MM.1S (cell line): ENCODE results near the gene RPH3AL.

ENCODE experiments used
- DNase-seq: peaks from one replicate; pipeline ENCODE4 v3.0.0-alpha.2; 2015
- H2AFZ ChIP-seq: fragments of 300-600 bp; sonication (generic); 2 replicates; pipeline ENCODE4 v1.6.0; 2016; ENCODE audit warnings: antibody characterized with exemption, low read length
- H3F3A ChIP-seq: fragments of 300-600 bp; sonication (generic); 2 replicates; pipeline ENCODE4 v1.6.1; 2016; ENCODE audit warnings: mild to moderate bottlenecking, antibody characterized with exemption, low read length, moderate library complexity, mixed read lengths; ENCODE audit not compliant: insufficient read depth
- H3K27ac ChIP-seq: fragments of 300-600 bp; sonication (generic); 2 replicates; pipeline ENCODE4 v1.5.1; 2016; ENCODE audit warnings: mild to moderate bottlenecking, low read length
- H3K27me3 ChIP-seq: fragments of 300-600 bp; sonication (generic); replicated peaks from 2 replicates; pipeline ENCODE4 v1.6.0; 2016; ENCODE audit warnings: low read length; ENCODE audit not compliant: insufficient read depth
- H3K36me3 ChIP-seq: fragments of 300-600 bp; sonication (generic); replicated peaks from 2 replicates; pipeline ENCODE4 v1.6.1; 2016; ENCODE audit warnings: mild to moderate bottlenecking, low read length, mixed read lengths; ENCODE audit not compliant: insufficient read depth
- H3K4me1 ChIP-seq: fragments of 300-600 bp; sonication (generic); 2 replicates; pipeline ENCODE4 v1.6.1; 2016; ENCODE audit warnings: low read length, mixed read lengths
- H3K4me2 ChIP-seq: fragments of 300-600 bp; sonication (generic); 2 replicates; pipeline ENCODE4 v1.6.0; 2016; ENCODE audit warnings: low read depth, low read length
- H3K4me3 ChIP-seq: fragments of 300-600 bp; sonication (generic); 2 replicates; pipeline ENCODE4 v1.5.1; 2016; ENCODE audit warnings: low read length, mixed read lengths
- H3K79me2 ChIP-seq: fragments of 300-600 bp; sonication (generic); 2 replicates; pipeline ENCODE4 v1.6.1; 2016; ENCODE audit warnings: mixed run types, low read length, mixed read lengths
- H3K9ac ChIP-seq: fragments of 300-600 bp; sonication (generic); 2 replicates; pipeline ENCODE4 v1.6.1; 2016; ENCODE audit warnings: low read length, mixed read lengths
- H3K9me2 ChIP-seq: fragments of 300-600 bp; sonication (generic); replicated peaks from 2 replicates; pipeline ENCODE4 v1.6.1; 2016; ENCODE audit warnings: mild to moderate bottlenecking, low read length, mixed read lengths; ENCODE audit not compliant: insufficient read depth
- H3K9me3 ChIP-seq: fragments of 300-600 bp; sonication (generic); replicated peaks from 2 replicates; pipeline ENCODE4 v1.6.1; 2016; ENCODE audit warnings: mild to moderate bottlenecking, low read length, mixed read lengths; ENCODE audit not compliant: insufficient read depth
- H4K20me1 ChIP-seq: fragments of 300-600 bp; sonication (generic); 2 replicates; pipeline ENCODE4 v1.6.1; 2016; ENCODE audit warnings: mild to moderate bottlenecking, low read length, moderate library complexity, mixed read lengths; ENCODE audit not compliant: insufficient read depth
- CTCF ChIP-seq: fragments of 300-600 bp; sonication (generic); IDR thresholded peaks from 2 replicates; pipeline ENCODE4 v1.5.1; 2016; ENCODE audit warnings: antibody characterized with exemption, low read length, mixed read lengths
- EZH2 ChIP-seq: fragments of 300-600 bp; sonication (generic); optimal IDR thresholded peaks from 2 replicates; pipeline ENCODE3; 2017; ENCODE audit warnings: low read depth, mild to moderate bottlenecking, antibody characterized with exemption, low read length, mixed read lengths
- EZH2phosphoT487 ChIP-seq: fragments of 300-600 bp; sonication (generic); IDR thresholded peaks from 2 replicates; pipeline ENCODE4 v1.6.1; 2018; ENCODE audit warnings: antibody characterized with exemption, low read length

The RPH3AL gene

GRCh38 chr17:265718-266117 lies 86.9 kb downstream of the RPH3AL start:
- H3K4me3 ChIP-seq, result no peak overlapping the region
- H2AFZ ChIP-seq, result no peak overlapping the region
- no peak for DNase-seq
- H3K79me2 ChIP-seq, result no peaks in the 10 kb centered on the region
- peaks cover 87% of the 10 kb centered on the region for H3K27me3 ChIP-seq
- no peaks in the 10 kb centered on the region for H3K9me2 ChIP-seq
- no peaks in the 10 kb centered on the region for H3K9me3 ChIP-seq
- no peaks in the 10 kb centered on the region for H3F3A ChIP-seq
- no peak overlapping the region for H3K4me2 ChIP-seq
- no peaks in the 10 kb centered on the region for H3K4me1 ChIP-seq
- H4K20me1 ChIP-seq, result no peaks in the 10 kb centered on the region
- no peaks in the 10 kb centered on the region for H3K36me3 ChIP-seq
- no peak overlapping the region for H3K27ac ChIP-seq
- TF ChIP-seq EZH2phosphoT487 (no peak), EZH2 (no peak)
- no peak overlapping the region for H3K9ac ChIP-seq

GRCh38 chr17:263773-264172 lies 88.8 kb downstream of the RPH3AL start:
- H3K9me3 ChIP-seq, result no peaks in the 10 kb centered on the region
- no peaks in the 10 kb centered on the region for H4K20me1 ChIP-seq
- no peaks in the 10 kb centered on the region for H3F3A ChIP-seq
- no peak overlapping the region for H3K9ac ChIP-seq
- no peak for DNase-seq
- no peaks in the 10 kb centered on the region for H3K4me1 ChIP-seq
- no peak overlapping the region for H3K27ac ChIP-seq
- no peaks in the 10 kb centered on the region for H3K79me2 ChIP-seq
- H3K9me2 ChIP-seq, result no peaks in the 10 kb centered on the region
- H3K36me3 ChIP-seq, result no peaks in the 10 kb centered on the region
- TF ChIP-seq EZH2 (no peak), EZH2phosphoT487 (no peak), CTCF (no peak)
- H3K4me2 ChIP-seq, result no peak overlapping the region
- no peak overlapping the region for H3K4me3 ChIP-seq
- H2AFZ ChIP-seq, result no peak overlapping the region
- H3K27me3 ChIP-seq, result peaks cover 93% of the 10 kb centered on the region

- no peak overlapping the region for H3K4me2 ChIP-seq
- DNase-seq, result no peak
- TF ChIP-seq CTCF, result no peak
- no peak for TF ChIP-seq EZH2
- no peak for TF ChIP-seq EZH2phosphoT487
- no peaks in the 10 kb centered on the region for H4K20me1 ChIP-seq
- H3K27ac ChIP-seq, result no peak overlapping the region
- no peak overlapping the region for H3K4me3 ChIP-seq
- no peaks in the 10 kb centered on the region for H3F3A ChIP-seq
- H3K36me3 ChIP-seq, result no peaks in the 10 kb centered on the region
- no peak overlapping the region for H2AFZ ChIP-seq
- H3K9me2 ChIP-seq, result no peaks in the 10 kb centered on the region
- no peaks in the 10 kb centered on the region for H3K9me3 ChIP-seq
- peaks cover 94% of the 10 kb centered on the region for H3K27me3 ChIP-seq
- H3K79me2 ChIP-seq, result no peaks in the 10 kb centered on the region
- H3K4me1 ChIP-seq, result no peaks in the 10 kb centered on the region
- H3K9ac ChIP-seq, result no peak overlapping the region
These were observed 89.3 kb downstream of the RPH3AL start for GRCh38 chr17:263271-263670.

GRCh38 chr17:261635-262034 lies 91.0 kb downstream of the RPH3AL start:
- H2AFZ ChIP-seq, result no peak overlapping the region
- DNase-seq, result no peak
- H3K27ac ChIP-seq, result no peak overlapping the region

More at GRCh38 chr17:261635-262034, 91.0 kb downstream of the RPH3AL start:
- no peak overlapping the region for H3K9ac ChIP-seq
- H3K79me2 ChIP-seq, result no peaks in the 10 kb centered on the region
- no peaks in the 10 kb centered on the region for H3K9me3 ChIP-seq
- H3K9me2 ChIP-seq, result no peaks in the 10 kb centered on the region
- H3K36me3 ChIP-seq, result no peaks in the 10 kb centered on the region
- no peaks in the 10 kb centered on the region for H4K20me1 ChIP-seq
- no peak overlapping the region for H3K4me2 ChIP-seq
- no peak overlapping the region for H3K4me3 ChIP-seq
- H3K27me3 ChIP-seq, result peaks cover 83% of the 10 kb centered on the region
- TF ChIP-seq CTCF (no peak), EZH2phosphoT487 (no peak), EZH2 (no peak)
- no peaks in the 10 kb centered on the region for H3F3A ChIP-seq
- H3K4me1 ChIP-seq, result no peaks in the 10 kb centered on the region
